ENCODE results near the gene YBX1. TPM values are rescaled to one million over a fixed set of nuclear protein-coding genes. Genes with fewer than 3 reads are reported as not detected.
A peak's percentile ranks its signal among the peaks of the same experiment; 100 is the strongest.
"Not testable (repeated sequence)": the region's sequence is repeated elsewhere in the genome, so short reads cannot be mapped to it uniquely, and the experiment has no call there.

YBX1 gene
- total RNA-seq, 1 experiment from 2014 or later = 1,494 TPM

GRCh38 chr1:42745851-42746250 lies 63.6 kb downstream of the YBX1 start:
- Histone ChIP-seq H3K27me3 (ENCODE audit: control insufficient read depth, insufficient read depth, low read length) (no peaks in the 10 kb centered on the region), H3K36me3 (replicated peaks; ENCODE audit: control insufficient read depth, insufficient read depth, low read length) (peaks cover 23% of the 10 kb centered on the region), H3K4me3 (ENCODE audit: insufficient read depth, low read depth, low read length) (no peak overlapping the region)
- DNase-seq = no peak

- DNase-seq = no peak
- Histone ChIP-seq H3K27me3 (ENCODE audit: control insufficient read depth, insufficient read depth, low read length) (no peaks in the 10 kb centered on the region), H3K36me3 (replicated peaks; ENCODE audit: control insufficient read depth, insufficient read depth, low read length) (peaks cover 24% of the 10 kb centered on the region), H3K4me3 (ENCODE audit: insufficient read depth, low read depth, low read length) (no peak overlapping the region)
Observed at GRCh38 chr1:42746436-42747105, 64.4 kb downstream of the YBX1 start.

DNA sequence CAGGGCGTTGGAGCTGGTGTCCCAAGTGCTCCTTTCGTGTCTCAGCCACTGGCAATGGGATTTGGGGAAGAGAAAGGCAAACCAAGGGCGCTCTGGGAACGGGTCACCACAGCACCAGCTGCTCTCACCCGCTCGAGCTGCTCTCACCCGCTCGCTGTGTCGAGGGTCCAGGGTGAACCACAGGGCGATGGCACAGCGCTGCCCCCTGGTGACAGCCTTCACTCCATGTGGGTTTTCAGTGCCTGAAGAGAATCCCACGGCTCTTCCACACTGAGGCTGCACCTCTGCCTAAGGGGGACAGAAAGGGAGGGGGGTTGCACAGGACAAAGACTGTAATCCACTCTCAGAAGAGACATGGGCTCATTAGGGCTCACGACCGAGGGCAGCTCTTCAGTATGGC lies 64.9 kb downstream of the YBX1 start:
- peaks cover 29% of the 10 kb centered on the region for H3K36me3 ChIP-seq (replicated peaks; ENCODE audit: control insufficient read depth, insufficient read depth, low read length)
- H3K27me3 ChIP-seq (ENCODE audit: control insufficient read depth, insufficient read depth, low read length) = no peaks in the 10 kb centered on the region
- peak; percentile 87 for DNase-seq
- H3K4me3 ChIP-seq (ENCODE audit: insufficient read depth, low read depth, low read length) = no peak overlapping the region

GRCh38 chr1:42748021-42748420 lies 65.8 kb downstream of the YBX1 start:
- H3K4me3 ChIP-seq (ENCODE audit: insufficient read depth, low read depth, low read length) = no peak overlapping the region
- DNase-seq = no peak
- no peaks in the 10 kb centered on the region for H3K27me3 ChIP-seq (ENCODE audit: control insufficient read depth, insufficient read depth, low read length)
- peaks cover 36% of the 10 kb centered on the region for H3K36me3 ChIP-seq (replicated peaks; ENCODE audit: control insufficient read depth, insufficient read depth, low read length)

- no peak for DNase-seq
- Histone ChIP-seq H3K27me3 (ENCODE audit: control insufficient read depth, insufficient read depth, low read length) (no peaks in the 10 kb centered on the region), H3K4me3 (ENCODE audit: insufficient read depth, low read depth, low read length) (no peak overlapping the region), H3K36me3 (replicated peaks; ENCODE audit: control insufficient read depth, insufficient read depth, low read length) (peaks cover 38% of the 10 kb centered on the region)
Observed at GRCh38 chr1:42748461-42749410, 66.5 kb downstream of the YBX1 start.

DNA sequence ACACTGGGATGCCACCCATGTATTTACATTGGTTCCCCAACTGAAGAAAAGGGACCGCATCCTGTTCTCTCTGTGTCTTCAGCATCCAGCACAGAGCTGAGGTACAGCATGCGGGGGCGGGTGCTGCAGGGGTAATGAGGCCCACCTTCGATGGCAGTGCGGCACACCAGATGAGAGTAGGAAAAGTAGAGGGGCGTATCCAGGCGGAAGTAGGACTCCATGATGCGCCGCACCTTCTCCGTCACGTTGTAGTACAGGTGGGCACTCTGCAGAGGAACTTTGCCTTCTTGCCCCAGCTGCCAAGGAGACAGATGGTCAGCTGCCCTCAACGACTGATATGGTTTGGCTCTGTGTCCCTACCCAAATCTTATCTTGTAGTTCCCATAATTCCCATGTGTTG lies 67.8 kb downstream of the YBX1 start:
- H3K27me3 ChIP-seq (ENCODE audit: control insufficient read depth, insufficient read depth, low read length) = no peaks in the 10 kb centered on the region
- no peak overlapping the region for H3K4me3 ChIP-seq (ENCODE audit: insufficient read depth, low read depth, low read length)
- H3K36me3 ChIP-seq (replicated peaks; ENCODE audit: control insufficient read depth, insufficient read depth, low read length) = peaks cover 47% of the 10 kb centered on the region
- no peak for DNase-seq

- DNase-seq; H3K27me3 ChIP-seq (ENCODE audit: control insufficient read depth, insufficient read depth, low read length); H3K4me3 ChIP-seq (ENCODE audit: insufficient read depth, low read depth, low read length): not testable (repeated sequence)
- H3K36me3 ChIP-seq (replicated peaks; ENCODE audit: control insufficient read depth, insufficient read depth, low read length) = peaks cover 52% of the 10 kb centered on the region
Observed at GRCh38 chr1:42751511-42752070, 69.4 kb downstream of the YBX1 start.

DNA sequence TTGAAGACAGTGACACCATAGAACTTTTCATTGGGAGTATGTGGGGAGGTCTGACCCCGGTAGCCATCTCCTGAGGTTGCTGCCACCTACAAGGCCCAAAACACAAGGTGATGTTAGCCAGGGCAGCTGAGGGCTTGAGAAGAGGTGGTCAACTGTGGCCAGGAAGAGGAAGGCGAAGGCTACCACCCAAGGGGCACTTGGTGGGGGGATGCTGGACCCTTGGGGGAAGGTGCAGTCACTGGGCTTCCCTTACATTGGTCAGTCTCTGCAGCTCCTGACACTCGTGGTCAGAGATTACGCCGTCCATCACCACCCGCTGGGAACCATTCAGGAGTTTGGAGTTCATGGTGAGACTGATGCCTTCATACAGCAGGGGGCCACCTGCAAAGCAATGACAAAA lies 70.1 kb downstream of the YBX1 start:
- Histone ChIP-seq H3K36me3 (replicated peaks; ENCODE audit: control insufficient read depth, insufficient read depth, low read length) (peaks cover 50% of the 10 kb centered on the region), H3K27me3 (ENCODE audit: control insufficient read depth, insufficient read depth, low read length) (no peaks in the 10 kb centered on the region), H3K4me3 (ENCODE audit: insufficient read depth, low read depth, low read length) (no peak overlapping the region)
- no peak for DNase-seq

DNA sequence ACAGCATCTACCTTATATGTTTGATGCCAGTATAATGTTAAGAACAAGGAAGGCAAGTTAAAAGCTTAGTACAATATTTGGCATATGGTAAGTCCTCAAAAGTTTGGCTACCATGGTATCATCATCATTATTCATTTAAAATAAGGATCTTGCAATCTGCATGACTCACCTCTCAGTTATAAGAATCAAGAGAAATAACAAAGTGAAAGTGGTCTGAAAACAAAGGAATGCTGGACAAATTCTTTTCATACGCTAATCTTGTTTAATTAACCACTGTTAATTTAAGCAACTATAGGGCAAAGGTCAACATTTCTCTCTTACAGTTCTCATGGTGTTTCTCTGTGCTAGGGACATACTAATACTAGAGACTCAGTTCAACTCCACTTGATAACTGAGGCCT lies 70.9 kb downstream of the YBX1 start:
- Histone ChIP-seq H3K4me3 (ENCODE audit: insufficient read depth, low read depth, low read length) (no peak overlapping the region), H3K27me3 (ENCODE audit: control insufficient read depth, insufficient read depth, low read length) (no peaks in the 10 kb centered on the region), H3K36me3 (replicated peaks; ENCODE audit: control insufficient read depth, insufficient read depth, low read length) (peaks cover 51% of the 10 kb centered on the region)
- DNase-seq = no peak

Other genes starting within 250 kb of the YBX1 start
- 2.6 and 3.5 TPM in 2 replicates for gene ZMYND12, start 226.4 kb upstream of the YBX1 start, total RNA-seq (2014; rRNA removed; shearing (Covaris generic))
- gene PPCS, start 225.9 kb upstream of the YBX1 start, total RNA-seq (2014; rRNA removed; shearing (Covaris generic)) = 67.6 and 83.1 TPM in 2 replicates
- 0.87 and 1.4 TPM in 2 replicates for gene CCDC30, start 219.1 kb upstream of the YBX1 start, total RNA-seq (2014; rRNA removed; shearing (Covaris generic))
- gene PPIH, start 24.0 kb upstream of the YBX1 start, total RNA-seq (2014; rRNA removed; shearing (Covaris generic)) = 75.7 and 81.8 TPM in 2 replicates
- gene CLDN19, start 57.8 kb downstream of the YBX1 start, total RNA-seq (2014; rRNA removed; shearing (Covaris generic)) = 11.0 and 12.2 TPM in 2 replicates
- 139 and 148 TPM in 2 replicates for gene P3H1, start 84.6 kb downstream of the YBX1 start, total RNA-seq (2014; rRNA removed; shearing (Covaris generic))
- 6.2 and 8.2 TPM in 2 replicates for gene C1orf50, start 84.8 kb downstream of the YBX1 start, total RNA-seq (2014; rRNA removed; shearing (Covaris generic))
- gene TMEM269, start 102.6 kb downstream of the YBX1 start, total RNA-seq (2014; rRNA removed; shearing (Covaris generic)) = 1.00 and 1.1 TPM in 2 replicates
- 4.6 and 5.0 TPM in 2 replicates for gene ERMAP, start 134.7 kb downstream of the YBX1 start, total RNA-seq (2014; rRNA removed; shearing (Covaris generic))
- gene SVBP, start 135.0 kb downstream of the YBX1 start, total RNA-seq (2014; rRNA removed; shearing (Covaris generic)) = 45.4 and 65.2 TPM in 2 replicates
- 30.4 and 33.5 TPM in 2 replicates for gene ZNF691, start 164.2 kb downstream of the YBX1 start, total RNA-seq (2014; rRNA removed; shearing (Covaris generic))